Myometrial cell (primary cell): ENCODE results near the gene KCNT2. TPM values are rescaled to one million over a fixed set of nuclear protein-coding genes. Genes with fewer than 3 reads are reported as not detected.

Experiments used
- total RNA-seq: library from RNA; depleted of rRNA; stranded (reverse); fragments of >200 nt; gene quantifications from 2 replicates; pipeline ENCODE4 v1.2.3, GENCODE V29; 2015

Gene KCNT2
- total RNA-seq = 2.3 TPM in 2 replicates

DNA sequence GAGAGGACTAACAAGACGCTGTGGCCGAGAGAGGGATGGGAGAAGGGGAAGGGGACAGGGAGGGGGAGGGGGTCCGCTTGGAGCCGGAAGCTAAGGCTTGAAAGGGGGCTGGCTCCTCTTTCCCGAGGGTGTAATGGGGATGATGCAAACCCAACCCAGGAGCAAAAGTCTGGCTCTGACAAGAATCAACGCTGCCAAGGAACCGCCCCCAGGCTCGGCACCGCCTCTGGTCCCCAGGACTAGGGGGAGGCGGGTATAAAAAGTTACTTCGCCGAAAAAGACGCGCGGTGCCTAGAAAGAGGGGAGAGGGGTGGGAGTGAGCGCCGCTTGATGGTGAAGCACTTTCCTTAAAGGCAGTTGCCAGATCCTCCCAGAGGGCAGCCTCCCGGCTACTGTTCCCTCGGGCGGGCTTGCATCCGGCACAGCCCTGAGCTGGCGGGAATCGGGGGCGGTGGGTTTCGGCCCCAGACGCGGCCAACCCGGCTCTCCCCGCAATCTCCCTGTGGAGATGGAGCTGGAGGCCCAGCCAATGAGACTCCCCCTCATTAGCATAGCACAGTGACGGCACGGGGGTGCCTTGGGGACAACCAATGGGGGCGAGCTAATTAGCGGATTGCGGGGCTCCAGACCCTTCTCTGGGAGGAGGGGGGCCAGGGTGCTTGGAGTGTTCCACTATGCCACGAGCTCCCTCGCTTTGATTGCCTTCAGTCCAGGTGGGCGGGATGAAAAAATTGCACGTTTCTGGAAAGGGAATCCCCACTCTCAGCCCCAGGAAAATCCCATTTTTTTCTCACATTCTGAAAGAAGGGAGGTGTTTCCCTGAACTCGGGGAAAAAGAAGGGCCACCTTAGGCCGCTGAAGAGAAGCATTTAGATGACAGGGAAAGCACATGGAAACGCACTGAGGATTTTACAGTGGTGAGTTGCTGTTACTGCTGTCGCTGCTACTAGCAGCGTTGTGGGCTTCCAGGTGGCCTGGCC is at the start of gene KCNT2:
Gene KCNT2, minus strand, starts transcription at position 51 of the 980 bp plus-strand sequence. CDS start 131 bp downstream, outside the sequence.

GRCh38 chr1:196651637-196652215 is 43.5 kb upstream of the KCNT2 start, which contains the start of gene CFH:
TSS of gene CFH (plus strand) at chr1:196652043. CDS start at chr1:196652118, 75 bp downstream.

Other genes with a start within 250 kb of the KCNT2 start
- gene CFH, start 43.6 kb upstream of the KCNT2 start, total RNA-seq = 94.0 and 122 TPM in 2 replicates
- not detected in 2 replicates for gene CFHR3, start 166.4 kb upstream of the KCNT2 start, total RNA-seq
- gene CFHR1, start 211.3 kb upstream of the KCNT2 start, total RNA-seq = 0.29 TPM in 1 of 2 replicates, not detected in the other